ENCODE data around the gene SLC16A1.

GRCh38 chr1:112954017-112954650 is 1.9 kb downstream of the SLC16A1 start:
- TF ChIP-seq, protein P1, sequence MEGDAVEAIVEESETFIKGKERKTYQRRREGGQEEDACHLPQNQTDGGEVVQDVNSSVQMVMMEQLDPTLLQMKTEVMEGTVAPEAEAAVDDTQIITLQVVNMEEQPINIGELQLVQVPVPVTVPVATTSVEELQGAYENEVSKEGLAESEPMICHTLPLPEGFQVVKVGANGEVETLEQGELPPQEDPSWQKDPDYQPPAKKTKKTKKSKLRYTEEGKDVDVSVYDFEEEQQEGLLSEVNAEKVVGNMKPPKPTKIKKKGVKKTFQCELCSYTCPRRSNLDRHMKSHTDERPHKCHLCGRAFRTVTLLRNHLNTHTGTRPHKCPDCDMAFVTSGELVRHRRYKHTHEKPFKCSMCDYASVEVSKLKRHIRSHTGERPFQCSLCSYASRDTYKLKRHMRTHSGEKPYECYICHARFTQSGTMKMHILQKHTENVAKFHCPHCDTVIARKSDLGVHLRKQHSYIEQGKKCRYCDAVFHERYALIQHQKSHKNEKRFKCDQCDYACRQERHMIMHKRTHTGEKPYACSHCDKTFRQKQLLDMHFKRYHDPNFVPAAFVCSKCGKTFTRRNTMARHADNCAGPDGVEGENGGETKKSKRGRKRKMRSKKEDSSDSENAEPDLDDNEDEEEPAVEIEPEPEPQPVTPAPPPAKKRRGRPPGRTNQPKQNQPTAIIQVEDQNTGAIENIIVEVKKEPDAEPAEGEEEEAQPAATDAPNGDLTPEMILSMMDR (IDR thresholded peaks at IDR 0.05; ENCODE audit: insufficient read depth, low read length, poor library complexity, severe bottlenecking) = no peak
- no peak for TF ChIP-seq EZH2phosphoT487 (conservative IDR thresholded peaks at IDR 0.05; ENCODE audit: low read length)
